HFF-Myc (cell line): ENCODE results near the gene DOCK9.

Experiments
- DNase-seq: peaks from one replicate; pipeline ENCODE4 v3.0.0-alpha.2; 2011; ENCODE audit warnings: low read depth; ENCODE audit errors: extremely low read depth
- H3K4me3 ChIP-seq: replicated peaks from 2 replicates; pipeline ENCODE4 v1.5.1; 2011; ENCODE audit warnings: low read depth, mild to moderate bottlenecking, control low read depth, low read length
- CTCF ChIP-seq: IDR thresholded peaks from 2 replicates; pipeline ENCODE4 v1.5.1; 2012; ENCODE audit warnings: mild to moderate bottlenecking, low read depth, low read length, control low read depth; ENCODE audit errors: missing control alignments

The DOCK9 gene

GRCh38 chr13:98782654-98783053, 195.2 kb downstream of the DOCK9 start:
- TF ChIP-seq CTCF: no peak
- H3K4me3 ChIP-seq: no peak overlapping the region
- no peak for DNase-seq

DNA sequence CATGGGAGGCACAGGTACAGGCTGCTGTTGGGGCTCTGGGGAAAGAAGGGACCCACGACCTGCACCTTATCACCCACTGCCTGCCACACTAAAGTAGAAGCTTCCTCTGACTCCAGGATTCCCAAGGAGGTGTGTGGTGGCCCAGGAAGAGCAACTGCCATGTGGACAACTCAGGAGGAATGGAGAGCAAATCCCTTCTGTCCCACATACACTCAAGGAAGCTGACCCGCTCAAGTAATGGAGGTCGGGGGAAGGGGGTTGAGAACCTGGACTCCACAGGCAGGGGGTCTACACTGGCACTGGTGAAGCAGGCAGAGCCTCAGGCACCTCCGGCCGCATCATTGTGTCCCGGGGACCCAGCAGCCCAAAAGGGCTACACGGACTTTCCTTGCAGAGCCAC, 196.0 kb downstream of the DOCK9 start:
- no peak overlapping the region for H3K4me3 ChIP-seq
- TF ChIP-seq CTCF: no peak
- no peak for DNase-seq

DNA sequence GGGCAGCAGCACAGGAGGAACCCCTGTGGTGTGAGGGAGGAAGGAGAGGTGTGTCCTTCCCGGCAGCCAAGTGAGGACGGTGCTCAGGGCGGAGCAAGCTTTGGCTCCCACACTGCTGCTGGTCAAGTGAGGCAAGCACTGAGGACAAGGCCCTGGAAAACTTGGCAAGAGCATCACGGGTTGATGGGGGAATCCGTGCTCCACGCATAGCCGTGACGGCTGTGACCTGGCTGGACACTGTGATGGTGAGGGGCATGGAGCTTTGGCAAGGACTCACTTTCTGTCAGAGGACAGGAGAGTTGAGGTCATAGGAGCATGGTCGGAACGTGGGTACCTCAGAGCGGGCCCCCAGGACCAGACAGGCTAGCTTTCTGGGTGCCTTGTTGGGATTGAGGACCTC, 196.4 kb downstream of the DOCK9 start:
- H3K4me3 ChIP-seq: no peak overlapping the region
- DNase-seq: no peak
- no peak for TF ChIP-seq CTCF

DNA sequence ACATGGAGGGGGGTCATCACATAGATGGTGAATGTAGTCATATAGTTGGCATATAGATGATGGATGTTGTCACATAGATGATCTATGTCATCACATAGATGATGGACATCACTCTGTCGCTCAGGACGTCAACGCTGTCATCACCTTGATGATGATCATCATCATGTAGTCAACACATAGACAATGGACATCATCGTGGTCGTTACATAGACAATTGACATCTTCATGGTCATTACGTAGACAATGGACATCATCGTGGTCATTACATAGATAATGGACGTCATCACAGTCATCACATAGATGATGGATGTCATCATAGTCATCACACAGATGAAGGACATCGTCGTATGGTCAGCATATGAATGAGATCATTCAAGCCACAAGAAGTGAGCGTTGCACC, 196.8 kb downstream of the DOCK9 start:
- DNase-seq: no peak
- TF ChIP-seq CTCF: no peak
- no peak overlapping the region for H3K4me3 ChIP-seq

GRCh38 chr13:98780451-98780850, 197.4 kb downstream of the DOCK9 start:
- no peak overlapping the region for H3K4me3 ChIP-seq
- no peak for DNase-seq
- no peak for TF ChIP-seq CTCF

DNA sequence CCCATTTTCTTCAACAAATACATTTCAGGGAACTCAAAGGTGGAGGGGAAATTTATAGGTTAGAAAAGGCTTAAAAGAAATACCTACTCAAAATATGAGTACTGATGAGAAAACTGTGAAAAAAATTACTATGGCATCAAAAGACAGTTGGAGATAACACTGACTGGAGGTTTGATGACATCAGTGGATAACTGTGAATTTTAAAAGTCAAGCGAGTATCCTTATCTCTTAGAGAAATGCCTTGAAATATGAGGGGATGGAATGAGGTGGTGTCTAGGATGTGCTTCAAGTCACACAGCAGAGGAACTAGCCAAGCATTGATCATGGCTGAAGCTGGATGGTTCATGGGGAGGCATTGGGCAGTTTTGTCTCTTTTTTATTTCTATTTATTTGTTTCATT, 198.2 kb downstream of the DOCK9 start:
- TF ChIP-seq CTCF: no peak
- no peak overlapping the region for H3K4me3 ChIP-seq
- no peak for DNase-seq

GRCh38 chr13:98778749-98779148, 199.1 kb downstream of the DOCK9 start:
- TF ChIP-seq CTCF: no peak
- no peak overlapping the region for H3K4me3 ChIP-seq
- DNase-seq: no peak
